ENCODE data around the gene DROSHA. TPM values are rescaled to one million over a fixed set of nuclear protein-coding genes. Genes with fewer than 3 reads are reported as not detected.
A peak's percentile ranks its signal among the peaks of the same experiment; 100 is the strongest.

DROSHA gene
- total and polyA plus RNA-seq, 10 of the 15 experiments (the other 5 are each of a cell fraction or from before 2014, with no cell fraction given): 27.9 to 55.0 (median 37.6) TPM

- POLR2A ChIA-PET: interaction anchor here (0.5 to 0.7 kb wide), 4 partner anchors 11 to 110 kb away, joined by 4 to 6 read pairs (median 6); no protein-coding TSS in a partner anchor
- CTCF ChIA-PET: interaction anchor here (0.8 to 1.6 kb wide), 4 partner anchors 9 to 41 kb away, joined by 3 to 9 read pairs (median 5); no protein-coding TSS in a partner anchor
- SMC1A ChIA-PET (ENCODE audit: uncharacterized antibody, unreplicated experiment): interaction anchor here (0.6 to 1.6 kb wide), 4 partner anchors 9 to 68 kb away, joined by 3 to 6 read pairs (median 3); no protein-coding TSS in a partner anchor
- ATAC-seq: no peak
- BruUV-seq (replicated peaks): no TSS peak
- RAD21 ChIA-PET (ENCODE audit: unreplicated experiment): interaction anchor here (1.0 to 1.7 kb wide), 2 partner anchors 546 to 562 kb away, joined by 3 to 4 read pairs; no protein-coding TSS in a partner anchor
- peak overlapping the region; percentile 96 for H3K9ac ChIP-seq (ENCODE audit: control insufficient read depth, insufficient read depth, low read length)
- DNase-seq (ENCODE audit: low read depth, low spot score): no peak
- no peak for TF ChIP-seq BCL3 (IDR thresholded peaks at IDR 0.05; ENCODE audit: borderline replicate concordance, insufficient read depth, low read depth, low read length, poor library complexity, severe bottlenecking)
- no peak for TF ChIP-seq NFYB (IDR thresholded peaks at IDR 0.05; ENCODE audit: insufficient read depth, low read depth, low read length)
- no peak for TF ChIP-seq POLR2A (IDR thresholded peaks at IDR 0.05; ENCODE audit: low read depth, low read length)
- TF ChIP-seq MTA2 (IDR thresholded peaks at IDR 0.05; ENCODE audit: low read depth): no peak
- no peak for TF ChIP-seq ZBTB11 (CRISPR knock-in tag; IDR thresholded peaks at IDR 0.05)
- no peak for TF ChIP-seq RUNX3 (IDR thresholded peaks at IDR 0.05; ENCODE audit: low read length)
- no peak for TF ChIP-seq YY1 (IDR thresholded peaks at IDR 0.05; ENCODE audit: low read depth, low read length)
- TF ChIP-seq, protein P1, sequence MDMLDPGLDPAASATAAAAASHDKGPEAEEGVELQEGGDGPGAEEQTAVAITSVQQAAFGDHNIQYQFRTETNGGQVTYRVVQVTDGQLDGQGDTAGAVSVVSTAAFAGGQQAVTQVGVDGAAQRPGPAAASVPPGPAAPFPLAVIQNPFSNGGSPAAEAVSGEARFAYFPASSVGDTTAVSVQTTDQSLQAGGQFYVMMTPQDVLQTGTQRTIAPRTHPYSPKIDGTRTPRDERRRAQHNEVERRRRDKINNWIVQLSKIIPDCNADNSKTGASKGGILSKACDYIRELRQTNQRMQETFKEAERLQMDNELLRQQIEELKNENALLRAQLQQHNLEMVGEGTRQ (IDR thresholded peaks at IDR 0.05; ENCODE audit: borderline replicate concordance, low read depth, low read length): no peak
- TF ChIP-seq PKNOX1 (IDR thresholded peaks at IDR 0.05): no peak
- TF ChIP-seq KLF5 (IDR thresholded peaks at IDR 0.05; ENCODE audit: partially characterized antibody): no peak
- TF ChIP-seq CHD2 (IDR thresholded peaks at IDR 0.05; ENCODE audit: borderline replicate concordance, low read depth, low read length): no peak
- intact Hi-C loops (cut with micrococcal nuclease; ENCODE audit: unreplicated experiment) (no loop called here), in situ Hi-C loops (cut with MboI) (no loop called here)
- H3K9me3 ChIP-seq (replicated peaks; ENCODE audit: control insufficient read depth, insufficient read depth, low read length): no peaks in the 10 kb centered on the region
- H3K27me3 ChIP-seq (replicated peaks in 1 of 2; ENCODE audit: control insufficient read depth in 2 of 2, insufficient read depth in 2 of 2, low read length in 1 of 2): no peaks in the 10 kb centered on the region
- FAIRE-seq: no peak
- 52% methylated on average over 8 of the region's 9 CpGs for WGBS (ENCODE audit: insufficient coverage, insufficient replicate concordance, low lambda C conversion rate, missing lambda C conversion rate)
- H3K36me3 ChIP-seq (ENCODE audit: control insufficient read depth in 2 of 2, insufficient read depth in 2 of 2, low read length in 1 of 2): peaks cover 8 to 13% of the 10 kb centered on the region in 2 experiments
- peaks cover 17% of the 10 kb centered on the region for H3K4me1 ChIP-seq (ENCODE audit: control insufficient read depth, insufficient read depth, low read length)
- peak overlapping the region; percentile 67 for H3K27ac ChIP-seq (ENCODE audit: control insufficient read depth, insufficient read depth)
- H4K20me1 ChIP-seq (ENCODE audit: control insufficient read depth, insufficient read depth): no peaks in the 10 kb centered on the region
- H3K79me2 ChIP-seq (ENCODE audit: control insufficient read depth, insufficient read depth, low read length): peaks cover 40% of the 10 kb centered on the region
- H3K4me2 ChIP-seq (ENCODE audit: control insufficient read depth, insufficient read depth): peak overlapping the region; percentile 87
- peak overlapping the region; percentile 92 for H3K4me3 ChIP-seq
- H2AFZ ChIP-seq (ENCODE audit: control insufficient read depth, low read depth, low read length): no peak overlapping the region
Measured at GRCh38 chr5:31530541-31531265, 1.2 kb downstream of the DROSHA start.
